ENCODE results near the gene TAGAP.

- TF ChIP-seq CTCF (IDR thresholded peaks at IDR 0.05; ENCODE audit: poor library complexity) (no peak), EZH2 (IDR thresholded peaks at IDR 0.05; ENCODE audit: borderline replicate concordance) (no peak)
Measured at GRCh38 chr6:159052720-159053119, 7.9 kb upstream of the TAGAP start.
